ENCODE data around the gene TMEM89. TPM values are rescaled to one million over a fixed set of nuclear protein-coding genes. Genes with fewer than 3 reads are reported as not detected.

The TMEM89 gene
- total and polyA plus RNA-seq, 2 of the 13 experiments (the other 11 are each of a cell fraction or from before 2014, with no cell fraction given) = 0.31 to 0.59 TPM

DNA sequence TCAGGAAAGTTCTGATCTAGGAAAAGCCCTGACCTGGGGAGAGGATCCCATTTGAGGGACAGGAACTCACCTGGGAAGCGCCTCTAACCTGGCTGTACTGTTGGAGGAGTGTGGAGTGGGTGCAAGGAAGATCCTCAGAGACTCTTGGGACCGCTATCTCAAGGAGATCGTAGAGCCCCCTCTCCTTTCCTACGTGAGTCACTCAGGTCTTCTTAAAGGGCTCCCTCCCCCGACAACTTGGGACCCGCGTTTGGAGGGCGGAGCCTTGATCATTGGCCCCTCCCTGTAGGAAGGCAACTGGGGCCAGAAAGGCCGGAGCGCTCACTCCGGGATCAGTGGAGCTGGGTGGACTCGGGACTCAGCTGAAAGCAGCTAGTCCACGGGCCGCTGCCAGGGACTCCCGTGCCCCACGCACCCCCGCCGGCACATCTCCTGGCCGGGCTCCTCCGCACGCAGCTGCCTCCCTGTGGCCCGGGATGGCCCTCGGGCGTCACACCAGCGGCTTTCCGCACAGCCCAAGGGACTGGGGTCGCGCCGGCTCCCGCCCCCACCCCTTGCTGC, 13.2 kb upstream of the TMEM89 start (continued):
- no peak for TF ChIP-seq RBFOX2 (IDR thresholded peaks at IDR 0.05; ENCODE audit: low read depth, low read length)
- no peak for TF ChIP-seq TBX2 (CRISPR knock-in tag; IDR thresholded peaks at IDR 0.05; ENCODE audit: borderline replicate concordance)
- no peak for TF ChIP-seq MZF1 (CRISPR knock-in tag; IDR thresholded peaks at IDR 0.05; ENCODE audit: borderline replicate concordance)
- TF ChIP-seq FOXO1 (CRISPR knock-in tag; IDR thresholded peaks at IDR 0.05) = no peak
- TF ChIP-seq ZNF768 (CRISPR knock-in tag; IDR thresholded peaks at IDR 0.05) = peak; percentile 26; the same call in 1 of the 2 replicates
- TF ChIP-seq ZNF446 (CRISPR knock-in tag; IDR thresholded peaks at IDR 0.05) = peak; percentile 29
- no peak; the same call in none of the 2 replicates for TF ChIP-seq ISL2 (CRISPR knock-in tag; IDR thresholded peaks at IDR 0.05)
- peak; percentile 36; the same call in 1 of the 2 replicates for TF ChIP-seq ZNF652 (CRISPR knock-in tag; IDR thresholded peaks at IDR 0.05; ENCODE audit: borderline replicate concordance, low read depth)
- no peak for TF ChIP-seq FOXK2 (IDR thresholded peaks at IDR 0.05)
- TF ChIP-seq ZNF382 (CRISPR knock-in tag; IDR thresholded peaks at IDR 0.05; ENCODE audit: borderline replicate concordance) = no peak
- peak; percentile 67; the same call in 1 of the 2 replicates for TF ChIP-seq NFE2L1 (CRISPR knock-in tag; IDR thresholded peaks at IDR 0.05; ENCODE audit: borderline replicate concordance)
- TF ChIP-seq PTBP1 (IDR thresholded peaks at IDR 0.05; ENCODE audit: low read depth, low read length, poor library complexity, severe bottlenecking) = no peak
- TF ChIP-seq ARID5B (CRISPR knock-in tag; IDR thresholded peaks at IDR 0.05) = 0 out of 2 replicates have a peak, but pooled peaks have one; percentile 7
- TF ChIP-seq MTA1 (CRISPR knock-in tag; IDR thresholded peaks at IDR 0.05; ENCODE audit: borderline replicate concordance) = 0 out of 2 replicates have a peak, but pooled peaks have one; percentile 4
- TF ChIP-seq ELF4 (CRISPR knock-in tag; IDR thresholded peaks at IDR 0.05; ENCODE audit: borderline replicate concordance) = 0 out of 2 replicates have a peak, but pooled peaks have one; percentile 32
- no peak for TF ChIP-seq MED13 (CRISPR knock-in tag; IDR thresholded peaks at IDR 0.05)
- TF ChIP-seq RFX1 (IDR thresholded peaks at IDR 0.05) = no peak
- TF ChIP-seq DMAP1 (CRISPR knock-in tag; IDR thresholded peaks at IDR 0.05) = 0 out of 2 replicates have a peak, but pooled peaks have one; percentile 10
- no peak for TF ChIP-seq IKZF5 (CRISPR knock-in tag; IDR thresholded peaks at IDR 0.05)
- TF ChIP-seq SOX6 (IDR thresholded peaks at IDR 0.05) = no peak
- TF ChIP-seq SOX6 (CRISPR knock-in tag; IDR thresholded peaks at IDR 0.05) = 0 out of 2 replicates have a peak, but pooled peaks have one; percentile 14
- TF ChIP-seq THAP11 (CRISPR knock-in tag; IDR thresholded peaks at IDR 0.05) = peak; percentile 0; the same call in 1 of the 2 replicates
- peak; percentile 85; the same call in 1 of the 2 replicates for TF ChIP-seq DRAP1 (CRISPR knock-in tag; IDR thresholded peaks at IDR 0.05)
- no peak for TF ChIP-seq PHF21A (CRISPR knock-in tag; IDR thresholded peaks at IDR 0.05)
- TF ChIP-seq, protein P1, sequence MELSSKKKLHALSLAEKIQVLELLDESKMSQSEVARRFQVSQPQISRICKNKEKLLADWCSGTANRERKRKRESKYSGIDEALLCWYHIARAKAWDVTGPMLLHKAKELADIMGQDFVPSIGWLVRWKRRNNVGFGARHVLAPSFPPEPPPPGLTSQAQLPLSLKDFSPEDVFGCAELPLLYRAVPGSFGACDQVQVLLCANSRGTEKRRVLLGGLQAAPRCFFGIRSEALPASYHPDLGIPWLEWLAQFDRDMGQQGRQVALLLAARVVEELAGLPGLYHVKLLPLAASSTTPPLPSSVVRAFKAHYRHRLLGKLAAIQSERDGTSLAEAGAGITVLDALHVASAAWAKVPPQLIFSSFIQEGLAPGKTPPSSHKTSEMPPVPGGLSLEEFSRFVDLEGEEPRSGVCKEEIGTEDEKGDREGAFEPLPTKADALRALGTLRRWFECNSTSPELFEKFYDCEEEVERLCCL (CRISPR knock-in tag; IDR thresholded peaks at IDR 0.05; ENCODE audit: borderline replicate concordance) = peak; percentile 20; the same call in 1 of the 2 replicates
